Stimulated activated naive CD8-positive, alpha-beta T cell treated with anti-CD3 and anti-CD28 coated beads, Interleukin-15, Interleukin-2, amounts not matched to agents 100 ng/mL and 50 ng/mL, for 24 hours (primary cell): ENCODE results near the gene C12orf76.
"Not testable (repeated sequence)": the region's sequence is repeated elsewhere in the genome, so short reads cannot be mapped to it uniquely, and the experiment has no call there.

Experiments
- H3K27ac Mint-ChIP-seq: one replicate; pipeline ENCODE4 v1.8.0; 2021; ENCODE audit warnings: mild to moderate bottlenecking, mixed read lengths
- H3K27me3 Mint-ChIP-seq: one replicate; pipeline ENCODE4 v1.8.0; 2021; ENCODE audit warnings: mixed read lengths
- H3K36me3 Mint-ChIP-seq: one replicate; pipeline ENCODE4 v1.8.0; 2021; ENCODE audit warnings: low read depth, mixed read lengths
- H3K4me1 Mint-ChIP-seq: one replicate; pipeline ENCODE4 v1.8.0; 2021; ENCODE audit warnings: low read depth, mixed read lengths
- H3K4me3 Mint-ChIP-seq: one replicate; pipeline ENCODE4 v1.8.0; 2021; ENCODE audit warnings: mild to moderate bottlenecking, mixed read lengths
- H3K9me3 Mint-ChIP-seq: one replicate; pipeline ENCODE4 v1.8.0; 2021; ENCODE audit warnings: mixed read lengths

Gene C12orf76

DNA sequence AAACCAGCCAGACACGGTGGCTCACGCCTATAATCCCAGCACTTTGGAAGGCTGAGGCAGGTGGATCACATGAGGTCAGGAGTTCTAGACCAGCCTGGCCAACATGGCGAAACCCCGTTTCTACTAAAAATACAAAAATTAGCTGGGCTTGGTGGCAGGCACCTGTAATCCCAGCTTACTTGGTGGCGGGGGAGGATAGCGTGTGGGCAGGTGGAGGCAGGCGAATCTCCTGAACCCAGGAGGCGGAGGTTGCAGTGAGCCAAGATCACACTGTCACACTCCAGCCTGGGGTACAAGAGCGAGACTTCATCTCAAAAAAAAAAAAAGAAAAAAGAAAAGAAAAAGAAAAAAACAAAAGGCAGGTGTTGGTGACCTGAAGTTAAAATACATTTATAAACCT is 24.3 kb upstream of the C12orf76 start:
- not testable (repeated sequence) for H3K27ac Mint-ChIP-seq, H3K9me3 Mint-ChIP-seq, H3K27me3 Mint-ChIP-seq, H3K36me3 Mint-ChIP-seq
- H3K4me1 Mint-ChIP-seq, result peaks cover 32% of the 10 kb centered on the region
- H3K4me3 Mint-ChIP-seq, result peak overlapping the region; percentile 81

DNA sequence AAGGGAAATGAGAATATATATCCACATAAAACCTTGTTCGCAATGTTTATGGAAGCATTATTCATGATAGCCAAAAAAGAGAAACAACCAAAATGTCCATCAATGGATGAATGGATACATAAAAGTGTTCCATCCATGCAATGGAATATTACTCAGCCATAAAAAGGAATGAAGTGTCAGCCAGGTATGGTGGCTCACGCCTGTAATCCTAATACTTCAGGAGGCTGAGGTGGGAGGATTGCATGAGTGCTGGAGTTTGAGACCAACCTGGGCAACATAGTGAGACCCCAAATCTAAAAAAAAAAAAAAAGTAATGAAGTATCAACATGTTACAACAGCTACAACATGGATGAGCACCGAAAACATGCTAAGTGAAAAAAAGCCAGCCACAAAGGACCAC is 23.6 kb upstream of the C12orf76 start:
- H3K4me1 Mint-ChIP-seq, result peaks cover 32% of the 10 kb centered on the region
- H3K9me3 Mint-ChIP-seq, result no peaks in the 10 kb centered on the region
- H3K36me3 Mint-ChIP-seq, result peaks cover 4% of the 10 kb centered on the region
- H3K27me3 Mint-ChIP-seq, result no peaks in the 10 kb centered on the region
- H3K4me3 Mint-ChIP-seq, result peak overlapping the region; percentile 21
- H3K27ac Mint-ChIP-seq, result no peak overlapping the region

DNA sequence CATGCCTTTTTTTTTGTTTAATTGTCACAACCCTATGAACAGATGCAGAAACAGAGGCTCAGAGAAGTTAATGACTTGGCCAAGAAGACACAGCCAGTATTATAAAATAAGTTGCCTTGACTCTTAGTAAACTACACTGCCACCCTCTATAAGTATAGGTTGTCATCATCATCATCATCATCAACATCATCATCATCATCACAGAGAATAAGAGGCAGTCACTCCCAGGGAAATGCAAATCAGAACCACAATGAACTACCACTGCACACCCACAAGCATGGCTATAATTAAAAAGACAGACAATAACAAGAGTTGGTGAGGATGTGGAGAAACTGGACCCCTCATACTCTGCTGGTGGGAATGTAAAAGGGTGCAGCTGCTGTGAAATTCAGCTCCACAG is 23.2 kb upstream of the C12orf76 start:
- Mint-ChIP-seq H3K27ac (no peak overlapping the region), H3K9me3 (no peaks in the 10 kb centered on the region), H3K4me1 (peaks cover 32% of the 10 kb centered on the region), H3K36me3 (peaks cover 4% of the 10 kb centered on the region), H3K27me3 (no peaks in the 10 kb centered on the region), H3K4me3 (no peak overlapping the region)

DNA sequence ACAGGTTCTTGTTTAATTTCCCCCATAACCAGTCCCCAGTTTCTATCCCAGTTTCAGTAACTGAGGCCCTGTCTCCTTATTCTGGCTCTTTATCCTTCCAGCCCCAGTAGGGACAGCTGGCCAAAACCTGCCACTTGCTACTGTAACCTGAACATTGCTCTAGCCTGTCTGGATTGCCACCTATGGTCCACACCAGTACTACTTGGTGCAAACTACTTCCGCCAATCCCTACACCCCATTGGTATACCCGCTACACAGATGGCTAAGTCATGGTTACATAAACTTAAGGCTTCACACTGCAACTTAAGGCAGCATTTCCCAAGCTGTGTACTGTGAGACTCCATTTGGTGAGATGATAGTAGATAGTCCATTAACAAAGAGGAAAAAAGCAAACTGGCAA is 20.3 kb upstream of the C12orf76 start:
- H3K36me3 Mint-ChIP-seq, result peaks cover 4% of the 10 kb centered on the region
- H3K4me1 Mint-ChIP-seq, result peaks cover 29% of the 10 kb centered on the region
- H3K4me3 Mint-ChIP-seq, result no peak overlapping the region
- H3K9me3 Mint-ChIP-seq, result no peaks in the 10 kb centered on the region
- H3K27ac Mint-ChIP-seq, result no peak overlapping the region
- no peaks in the 10 kb centered on the region for H3K27me3 Mint-ChIP-seq

DNA sequence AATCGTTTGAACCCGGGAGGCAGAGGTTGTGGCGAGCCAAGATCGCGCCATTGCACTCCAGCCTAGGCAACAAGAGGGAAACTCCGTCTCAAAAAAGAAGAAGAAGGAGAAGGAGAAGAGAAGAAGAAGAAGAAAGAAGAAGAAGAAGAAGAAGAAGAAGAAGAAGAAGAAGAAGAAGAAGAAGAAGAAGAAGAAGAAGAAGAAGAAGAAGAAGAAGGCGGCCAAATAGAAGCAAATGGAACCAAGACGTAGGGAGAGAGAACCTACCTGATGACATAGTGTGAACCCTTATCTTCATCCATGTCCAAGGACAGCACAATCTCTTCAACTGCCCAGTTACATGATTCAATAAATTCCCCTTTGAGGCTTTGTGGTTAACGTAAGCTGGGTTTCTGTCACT is 19.8 kb upstream of the C12orf76 start:
- H3K4me3 Mint-ChIP-seq, H3K36me3 Mint-ChIP-seq, H3K9me3 Mint-ChIP-seq, H3K27me3 Mint-ChIP-seq: not testable (repeated sequence)
- peaks cover 24% of the 10 kb centered on the region for H3K4me1 Mint-ChIP-seq
- H3K27ac Mint-ChIP-seq, result peak overlapping the region; percentile 21

GRCh38 chr12:110067531-110067930 is 19.2 kb upstream of the C12orf76 start:
- Mint-ChIP-seq H3K27ac (no peak overlapping the region), H3K4me1 (peaks cover 18% of the 10 kb centered on the region), H3K36me3 (peaks cover 4% of the 10 kb centered on the region), H3K9me3 (no peaks in the 10 kb centered on the region), H3K4me3 (no peak overlapping the region), H3K27me3 (no peaks in the 10 kb centered on the region)

DNA sequence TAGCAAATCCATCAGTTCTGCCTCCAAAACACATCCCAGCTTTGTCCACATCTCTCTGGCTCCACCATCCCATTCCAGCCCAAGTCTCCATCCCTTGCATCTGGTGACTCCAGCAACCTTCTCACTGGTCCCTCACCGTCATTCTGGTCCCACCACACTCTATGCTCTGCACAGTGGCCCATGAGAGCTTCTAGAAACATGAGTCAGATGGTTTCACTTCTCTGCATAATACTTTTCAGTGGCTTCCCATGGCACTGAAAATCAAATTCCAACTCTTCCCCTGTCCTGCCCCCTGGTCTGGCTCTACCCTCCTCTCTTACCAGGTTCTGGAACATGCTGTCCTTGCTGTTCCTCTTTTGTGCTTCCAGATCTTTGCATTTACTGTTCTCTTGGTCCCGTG is 17.2 kb upstream of the C12orf76 start:
- Mint-ChIP-seq H3K9me3 (no peaks in the 10 kb centered on the region), H3K4me1 (peaks cover 13% of the 10 kb centered on the region), H3K27me3 (no peaks in the 10 kb centered on the region), H3K36me3 (no peaks in the 10 kb centered on the region), H3K27ac (no peak overlapping the region), H3K4me3 (no peak overlapping the region)

GRCh38 chr12:110062241-110062640 is 13.9 kb upstream of the C12orf76 start:
- Mint-ChIP-seq H3K27ac (no peak overlapping the region), H3K4me3 (no peak overlapping the region), H3K36me3 (no peaks in the 10 kb centered on the region)

DNA sequence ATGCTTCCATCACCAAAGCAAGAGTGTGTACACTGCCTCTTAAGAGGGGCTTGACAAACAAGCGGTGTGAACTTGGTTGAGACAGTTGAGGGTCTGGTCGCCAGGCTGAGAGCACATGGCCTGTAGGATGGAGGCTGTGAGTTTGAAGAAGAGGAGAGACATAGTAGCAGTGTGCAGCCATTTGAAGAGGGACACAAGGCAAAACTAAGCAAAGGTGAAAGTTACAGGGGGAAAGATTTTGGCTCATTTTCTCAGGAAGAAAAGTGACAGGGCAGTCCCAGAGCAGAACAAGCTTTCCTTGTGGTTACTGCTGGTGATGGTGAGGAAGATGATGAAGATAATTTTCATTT is 11.3 kb upstream of the C12orf76 start:
- Mint-ChIP-seq H3K9me3 (no peaks in the 10 kb centered on the region), H3K4me1 (peaks cover 39% of the 10 kb centered on the region), H3K4me3 (no peak overlapping the region), H3K27ac (no peak overlapping the region), H3K27me3 (no peaks in the 10 kb centered on the region), H3K36me3 (no peaks in the 10 kb centered on the region)

More at GRCh38 chr12:110062241-110062640, 13.9 kb upstream of the C12orf76 start:
- no peaks in the 10 kb centered on the region for H3K9me3 Mint-ChIP-seq
- peaks cover 27% of the 10 kb centered on the region for H3K4me1 Mint-ChIP-seq
- no peaks in the 10 kb centered on the region for H3K27me3 Mint-ChIP-seq

DNA sequence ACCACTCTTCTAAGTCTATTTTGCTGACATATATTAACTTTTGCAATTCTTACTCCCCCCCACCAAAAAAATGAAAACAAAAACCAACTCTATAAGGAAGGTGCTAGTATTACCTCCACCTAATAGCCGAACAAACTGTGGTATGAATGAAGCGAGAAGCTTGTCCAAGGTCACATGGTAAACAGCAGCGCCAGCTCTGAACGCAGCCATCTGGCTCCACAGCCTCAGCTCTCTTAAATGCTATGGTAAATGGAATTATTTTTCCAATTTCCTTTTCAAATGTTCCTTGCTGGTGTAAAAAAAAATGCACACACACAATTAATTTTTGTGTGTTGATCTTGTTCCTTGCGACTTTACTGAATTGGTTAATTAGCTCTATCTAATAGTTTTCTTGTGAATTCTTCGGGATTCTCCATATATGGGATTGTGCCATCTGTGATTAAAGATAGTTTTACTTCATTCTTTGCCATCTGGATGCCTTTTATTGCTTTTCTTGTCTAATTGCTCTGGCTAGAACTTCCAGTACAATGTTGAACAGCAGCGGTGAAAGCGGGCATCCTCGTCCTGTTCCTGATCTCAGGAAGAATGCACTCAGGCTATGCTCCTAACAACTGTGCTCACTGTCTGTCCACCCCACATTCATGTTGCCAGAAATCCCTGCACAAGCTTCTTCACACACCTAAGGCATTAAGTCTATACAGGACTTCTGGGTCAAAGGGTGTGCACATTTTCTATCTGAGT is 10.7 kb upstream of the C12orf76 start:
- H3K4me3 Mint-ChIP-seq, result no peak overlapping the region
- peaks cover 39% of the 10 kb centered on the region for H3K4me1 Mint-ChIP-seq
- H3K36me3 Mint-ChIP-seq, result no peaks in the 10 kb centered on the region
- no peaks in the 10 kb centered on the region for H3K9me3 Mint-ChIP-seq
- H3K27ac Mint-ChIP-seq, result no peak overlapping the region
- H3K27me3 Mint-ChIP-seq, result no peaks in the 10 kb centered on the region

DNA sequence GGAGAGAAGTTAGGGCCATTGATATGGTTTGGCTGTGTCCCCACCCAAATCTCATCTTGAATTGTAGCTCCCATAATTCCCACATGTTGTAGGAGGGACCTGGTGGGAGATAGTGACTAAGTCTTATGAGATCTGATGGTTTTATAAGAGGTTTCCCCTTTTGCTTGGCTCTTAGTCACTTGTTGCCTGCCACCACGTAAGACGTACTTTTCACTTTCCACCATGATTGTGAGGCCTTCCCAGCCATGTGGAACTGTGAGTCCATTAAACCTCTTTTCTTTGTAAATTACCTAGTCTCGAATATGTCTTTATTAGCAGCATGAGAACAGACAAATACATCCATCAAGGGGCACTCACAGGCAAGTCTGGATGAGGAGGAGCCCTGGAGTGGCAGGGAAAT is 8.3 kb upstream of the C12orf76 start:
- Mint-ChIP-seq H3K27ac (peak overlapping the region; percentile 29), H3K4me1 (peaks cover 39% of the 10 kb centered on the region)
- not testable (repeated sequence) for H3K4me3 Mint-ChIP-seq, H3K27me3 Mint-ChIP-seq, H3K9me3 Mint-ChIP-seq, H3K36me3 Mint-ChIP-seq

- not testable (repeated sequence) for H3K27ac Mint-ChIP-seq, H3K27me3 Mint-ChIP-seq, H3K36me3 Mint-ChIP-seq, H3K9me3 Mint-ChIP-seq, H3K4me3 Mint-ChIP-seq
- peaks cover 37% of the 10 kb centered on the region for H3K4me1 Mint-ChIP-seq
Measured at GRCh38 chr12:110055375-110056352, 7.3 kb upstream of the C12orf76 start.

DNA sequence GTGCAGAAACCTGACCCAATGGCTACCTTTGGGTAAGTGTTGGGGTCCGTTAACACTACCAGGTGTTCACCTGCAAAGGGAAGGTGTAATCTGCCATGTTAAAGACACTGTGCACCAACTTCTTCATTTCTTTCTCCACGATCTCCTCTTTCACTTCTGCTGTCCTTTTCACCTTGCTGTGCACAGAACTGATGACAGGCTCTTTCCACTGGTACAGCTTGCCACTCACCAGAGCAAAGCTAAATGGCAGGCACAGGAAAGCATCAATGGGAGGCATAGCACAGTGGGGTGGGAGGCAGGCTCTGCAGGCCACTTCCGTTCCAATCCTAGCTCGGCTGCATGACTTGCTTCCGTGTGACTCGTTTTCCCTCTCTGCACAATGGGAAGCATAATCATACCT is 2.6 kb upstream of the C12orf76 start:
- H3K27ac Mint-ChIP-seq, result no peak overlapping the region
- no peaks in the 10 kb centered on the region for H3K9me3 Mint-ChIP-seq
- H3K4me3 Mint-ChIP-seq, result no peak overlapping the region
- peaks cover 44% of the 10 kb centered on the region for H3K4me1 Mint-ChIP-seq
- H3K36me3 Mint-ChIP-seq, result no peaks in the 10 kb centered on the region
- H3K27me3 Mint-ChIP-seq, result no peaks in the 10 kb centered on the region

DNA sequence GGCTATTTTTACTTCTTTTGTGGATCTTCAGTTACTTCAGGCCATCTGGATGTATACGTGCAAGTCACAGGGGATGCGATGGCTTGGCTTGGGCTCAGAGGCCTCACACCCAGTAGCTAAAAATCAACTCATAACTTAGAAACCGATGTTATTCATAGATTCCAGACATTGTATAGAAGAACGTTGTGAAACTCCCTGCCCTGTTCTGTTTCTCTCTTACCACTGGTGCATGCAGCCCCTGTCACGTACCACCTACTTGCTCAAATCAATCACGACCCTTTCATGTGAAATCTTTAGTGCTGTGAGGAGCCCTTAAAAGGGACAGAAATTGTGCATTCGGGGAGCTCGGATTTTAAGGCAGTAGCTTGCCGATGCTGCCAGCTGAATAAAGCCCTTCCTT is 1.3 kb upstream of the C12orf76 start:
- H3K9me3 Mint-ChIP-seq, H3K27me3 Mint-ChIP-seq, H3K36me3 Mint-ChIP-seq: not testable (repeated sequence)
- H3K27ac Mint-ChIP-seq, result peak overlapping the region; percentile 98
- peaks cover 43% of the 10 kb centered on the region for H3K4me1 Mint-ChIP-seq
- H3K4me3 Mint-ChIP-seq, result peak overlapping the region; percentile 92

DNA sequence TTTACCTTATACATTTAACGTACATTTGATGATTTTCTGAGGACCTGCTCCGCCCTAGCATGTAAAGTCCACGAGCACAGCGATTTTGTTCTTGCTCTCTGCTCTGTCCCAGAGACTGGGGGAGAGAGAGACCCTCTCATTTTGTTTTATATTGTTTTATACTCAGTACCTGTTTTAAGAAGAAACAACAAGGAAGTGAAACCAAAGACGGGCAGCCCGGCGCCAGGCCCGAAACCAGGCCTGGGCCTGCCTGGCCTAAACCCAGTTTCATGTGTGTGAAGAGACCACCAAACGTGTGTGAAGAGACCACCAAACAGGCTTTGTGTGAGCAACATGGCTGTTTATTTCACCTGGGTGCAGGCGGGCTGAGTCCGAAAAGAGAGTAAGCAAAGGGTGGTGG is 712 bp upstream of the C12orf76 start:
- not testable (repeated sequence) for H3K36me3 Mint-ChIP-seq, H3K27me3 Mint-ChIP-seq, H3K9me3 Mint-ChIP-seq
- peak overlapping the region; percentile 92 for H3K4me3 Mint-ChIP-seq
- H3K27ac Mint-ChIP-seq, result peak overlapping the region; percentile 98
- H3K4me1 Mint-ChIP-seq, result peaks cover 43% of the 10 kb centered on the region
